NCI-H460 (cell line): ENCODE data around the gene BPIFA3. TPM values are rescaled to one million over a fixed set of nuclear protein-coding genes. Genes with fewer than 3 reads are reported as not detected.

Experiments
- DNase-seq: peaks from one replicate; pipeline ENCODE4 v3.0.0-alpha.2; 2016; ENCODE audit warnings: low read depth; ENCODE audit errors: extremely low read depth
- total RNA-seq: library from RNA; depleted of rRNA; stranded (reverse); fragments of >200 nt; shearing (Covaris generic); gene quantifications from 2 replicates; pipeline ENCODE4 v1.2.3, GENCODE V29; 2014

Gene BPIFA3
- total RNA-seq, 1 experiment from 2014 or later = not detected

GRCh38 chr20:33211817-33212424 lies 5.2 kb upstream of the BPIFA3 start:
- peak; percentile 49 for DNase-seq

- no peak for DNase-seq
Measured at GRCh38 chr20:33224399-33224798, 7.2 kb downstream of the BPIFA3 start.

GRCh38 chr20:33229843-33230242 lies 12.7 kb downstream of the BPIFA3 start:
- DNase-seq = no peak

DNA sequence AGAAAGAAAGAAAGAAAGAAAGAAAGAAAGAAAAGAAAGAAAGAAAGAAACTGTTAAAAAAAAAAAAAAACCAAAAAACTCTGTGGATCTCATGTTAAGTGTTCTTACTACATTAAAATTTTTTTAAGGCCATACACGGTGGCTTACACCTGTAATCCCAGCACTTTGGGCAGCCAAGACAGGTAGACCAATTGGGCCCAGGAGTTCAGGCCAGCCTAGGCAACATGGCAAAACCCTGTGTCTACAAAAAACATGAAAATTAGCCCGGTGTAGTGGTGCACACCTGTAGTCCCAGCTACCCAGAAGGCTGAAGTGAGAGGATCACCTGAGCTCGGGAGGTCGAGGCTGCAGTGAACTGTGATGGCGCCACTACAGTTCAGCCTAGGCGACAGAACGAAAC lies 14.1 kb downstream of the BPIFA3 start:
- DNase-seq = no peak

GRCh38 chr20:33232486-33233072 lies 15.4 kb downstream of the BPIFA3 start:
- DNase-seq = no peak

GRCh38 chr20:33233129-33233774 lies 16.1 kb downstream of the BPIFA3 start:
- no peak for DNase-seq

DNA sequence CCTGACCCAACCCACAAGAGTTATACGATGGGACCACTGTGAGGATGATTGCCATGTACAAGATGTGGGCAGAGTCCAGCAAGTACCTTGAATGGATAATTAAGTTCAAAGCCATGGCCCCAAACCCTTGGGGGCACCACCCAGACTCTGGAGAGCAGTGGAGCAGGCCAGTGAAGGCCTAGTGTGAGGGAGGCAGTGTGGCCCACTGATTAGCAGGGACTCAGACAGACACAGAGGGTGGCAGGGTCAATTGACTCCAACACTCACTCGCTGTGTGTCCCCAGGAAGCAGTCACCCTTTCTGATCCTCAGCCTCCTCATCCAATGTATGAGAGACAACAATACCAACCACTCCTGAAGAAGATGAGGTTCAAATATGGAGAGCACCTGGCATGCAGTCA lies 16.9 kb downstream of the BPIFA3 start:
- DNase-seq = no peak

DNA sequence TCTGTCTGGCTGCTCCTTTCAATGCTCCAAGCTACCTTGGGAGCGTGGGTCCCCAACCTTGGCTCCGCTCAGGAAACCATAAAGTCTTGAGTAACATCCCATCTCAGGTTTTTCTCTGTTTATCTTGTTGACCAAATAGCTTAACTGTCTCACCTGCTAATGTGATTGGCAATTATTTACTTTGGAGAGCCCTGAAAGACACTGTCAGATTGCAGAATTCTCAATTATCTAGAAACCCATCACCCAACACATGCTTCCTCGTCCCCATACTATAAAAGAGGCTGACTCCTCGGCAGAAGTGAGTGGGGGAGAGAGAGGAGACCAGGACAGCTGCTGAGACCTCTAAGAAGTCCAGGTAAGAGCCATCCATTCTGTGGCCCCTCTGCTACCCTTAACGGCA lies 18.5 kb downstream of the BPIFA3 start, which contains the start of gene BPIFA1:
Gene BPIFA1, plus strand, starts transcription at position 301 of the 400 bp plus-strand sequence. CDS start 1,716 bp downstream, outside the sequence.
- DNase-seq = no peak

GRCh38 chr20:33236351-33236750 lies 19.2 kb downstream of the BPIFA3 start:
- no peak for DNase-seq

DNA sequence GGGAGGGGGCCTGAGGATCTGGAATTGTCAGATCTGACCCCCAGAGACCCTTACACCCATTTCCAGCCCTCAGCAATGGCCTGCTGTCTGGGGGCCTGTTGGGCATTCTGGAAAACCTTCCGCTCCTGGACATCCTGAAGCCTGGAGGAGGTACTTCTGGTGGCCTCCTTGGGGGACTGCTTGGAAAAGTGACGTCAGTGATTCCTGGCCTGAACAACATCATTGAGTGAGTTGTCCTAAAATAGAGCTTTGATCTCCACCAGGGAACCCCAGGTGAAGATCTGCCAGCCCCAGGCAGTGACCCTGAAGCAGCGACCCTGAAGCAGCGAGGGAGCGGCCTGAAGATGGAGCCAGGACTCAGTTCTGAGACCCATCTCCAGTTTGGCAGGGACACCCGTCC lies 20.8 kb downstream of the BPIFA3 start:
- no peak for DNase-seq

GRCh38 chr20:33239418-33239817 lies 22.3 kb downstream of the BPIFA3 start:
- DNase-seq = no peak

GRCh38 chr20:33239979-33240736 lies 23.0 kb downstream of the BPIFA3 start:
- DNase-seq = no peak

DNA sequence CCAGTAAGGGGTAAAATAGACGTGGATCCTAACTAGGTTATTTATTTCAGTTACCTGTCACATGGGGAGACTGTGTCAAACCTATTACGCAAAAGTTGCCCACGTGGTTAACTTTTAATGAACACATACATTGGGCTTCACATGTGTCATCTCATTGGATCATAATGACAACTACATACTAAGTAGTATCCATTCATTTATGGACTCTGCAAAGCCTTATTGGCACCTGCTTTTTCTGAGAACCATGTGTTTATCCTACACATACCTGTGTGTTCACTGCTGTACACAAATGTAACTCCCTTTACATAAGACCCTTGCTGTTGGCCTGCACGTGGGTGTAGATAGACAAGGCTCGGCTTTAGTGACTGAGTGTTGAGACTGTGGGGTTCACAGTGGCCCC lies 23.8 kb downstream of the BPIFA3 start:
- DNase-seq = no peak

DNA sequence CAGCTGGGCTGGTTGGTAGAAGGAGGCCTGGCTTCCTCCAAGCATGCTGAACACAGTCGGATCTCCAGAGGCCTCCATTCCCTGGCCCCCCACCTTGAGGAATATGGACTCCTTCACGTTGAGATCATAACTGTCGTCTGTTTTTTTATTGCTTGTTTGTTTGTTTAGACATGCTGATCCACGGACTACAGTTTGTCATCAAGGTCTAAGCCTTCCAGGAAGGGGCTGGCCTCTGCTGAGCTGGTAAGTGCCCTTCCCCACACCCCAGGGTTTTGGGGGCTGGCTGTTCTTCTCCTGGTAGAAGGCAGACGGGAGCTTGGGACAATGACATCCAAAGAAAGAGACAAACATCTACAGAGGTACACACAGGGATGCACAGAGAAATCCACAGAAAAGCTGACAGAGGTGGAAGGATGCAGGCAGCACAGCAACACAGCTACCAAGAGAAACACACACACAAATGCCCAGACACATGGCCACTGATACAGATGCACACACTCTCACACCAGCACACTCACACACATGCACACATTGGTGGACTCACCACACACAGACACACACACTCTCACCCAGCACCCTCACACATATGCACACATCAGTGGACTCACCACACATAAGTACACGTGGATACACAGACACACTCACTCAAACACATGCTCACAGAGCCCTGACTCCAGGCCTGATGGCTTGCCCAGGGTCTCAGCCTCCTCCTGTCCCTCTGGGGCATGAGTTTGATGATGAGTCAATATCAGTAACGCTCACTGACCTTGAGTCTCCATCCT lies 25.4 kb downstream of the BPIFA3 start:
- DNase-seq = no peak

- DNase-seq = no peak
Measured at GRCh38 chr20:33246077-33246476, 28.9 kb downstream of the BPIFA3 start.

DNA sequence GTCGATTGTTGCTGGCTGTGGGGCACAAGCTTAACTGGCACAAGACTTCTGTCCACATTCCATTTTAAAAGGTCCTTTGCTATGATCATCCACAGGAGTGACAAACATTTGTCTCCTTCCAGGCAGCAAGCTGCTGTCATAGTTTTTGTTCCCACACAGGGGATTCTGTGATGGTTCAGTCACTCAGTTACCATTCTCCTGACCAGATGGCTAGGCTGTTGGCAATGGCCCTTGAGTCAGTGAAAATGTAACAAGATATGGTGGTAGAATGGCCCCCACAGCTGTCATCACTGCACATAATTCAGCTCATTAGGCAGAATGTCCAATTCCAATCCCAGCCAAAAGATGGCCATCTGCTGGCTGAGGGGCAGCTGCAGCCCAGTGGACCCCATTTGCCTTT lies 32.3 kb downstream of the BPIFA3 start:
- no peak for DNase-seq

- DNase-seq = no peak
Measured at GRCh38 chr20:33250666-33251065, 33.5 kb downstream of the BPIFA3 start.

DNA sequence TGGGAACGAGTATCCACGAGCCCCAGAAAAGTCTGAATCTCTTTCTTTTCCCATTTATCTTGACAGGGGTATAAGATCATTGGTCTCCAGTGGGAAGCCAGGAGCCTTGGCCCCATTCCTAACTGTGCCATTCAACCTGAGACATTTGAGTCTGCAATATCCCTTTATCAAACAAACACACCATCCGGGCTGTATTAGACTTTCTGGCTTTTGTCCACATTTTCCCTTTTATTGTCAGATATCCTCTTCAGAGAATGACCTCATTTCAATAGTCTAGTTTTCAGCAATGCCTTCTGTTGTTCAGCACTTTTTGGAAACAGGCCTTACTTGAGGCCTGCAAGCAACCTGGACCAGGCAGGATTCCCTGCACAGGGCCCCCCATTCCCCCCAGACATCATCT lies 34.3 kb downstream of the BPIFA3 start:
- DNase-seq = no peak

DNA sequence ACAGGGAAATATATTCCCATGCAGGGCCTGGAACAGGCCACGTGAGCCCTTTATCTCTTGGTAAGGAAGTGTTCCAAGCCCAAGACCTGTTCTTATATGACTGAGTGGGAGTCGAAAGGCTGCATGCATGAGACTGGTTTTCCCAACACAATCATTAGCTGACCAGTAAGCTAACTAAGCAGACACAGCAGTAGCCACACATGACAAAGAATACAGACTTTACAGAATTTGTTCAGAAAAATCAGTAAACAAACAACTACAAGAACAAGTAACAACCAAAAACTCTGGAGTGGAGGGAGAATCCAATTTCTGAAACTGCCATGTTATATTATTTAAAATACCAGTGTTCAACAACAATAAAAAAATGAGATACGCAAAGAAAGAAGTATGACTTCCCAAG lies 35.3 kb downstream of the BPIFA3 start:
- DNase-seq = no peak

- DNase-seq = no peak
Measured at GRCh38 chr20:33255005-33255404, 37.9 kb downstream of the BPIFA3 start.

GRCh38 chr20:33257237-33257636 lies 40.1 kb downstream of the BPIFA3 start:
- DNase-seq = no peak
